ENCODE measurements around the gene KIF6. TPM values are rescaled to one million over a fixed set of nuclear protein-coding genes. Genes with fewer than 3 reads are reported as not detected.

The KIF6 gene
- total RNA-seq, 1 experiment from 2014 or later, result 2.7 TPM

DNA sequence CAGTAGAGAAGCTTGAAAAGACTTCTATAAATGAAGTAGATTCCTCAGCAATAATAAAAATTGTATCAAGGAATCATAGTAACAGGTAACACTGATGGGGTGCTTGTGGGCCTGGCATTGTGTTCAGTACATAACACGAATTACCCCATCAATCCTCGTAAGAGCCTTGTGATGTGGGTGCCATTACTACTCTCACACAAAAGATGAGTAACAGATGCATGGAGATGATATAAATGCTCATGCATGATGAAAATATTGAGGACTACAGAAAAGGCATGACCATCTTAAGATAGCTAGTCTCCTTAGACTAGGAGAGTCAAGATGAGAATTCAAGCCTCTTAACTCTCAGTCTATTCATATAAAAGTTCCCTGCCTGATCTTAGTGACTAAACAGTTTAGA lies 158.1 kb downstream of the KIF6 start:
- H3K27me3 ChIP-seq (replicated peaks; ENCODE audit: insufficient read depth, low read depth, low read length, poor library complexity), result no peaks in the 10 kb centered on the region
- no peak overlapping the region for H3K4me3 ChIP-seq (ENCODE audit: low read depth, low read length, poor library complexity, severe bottlenecking)
- ChIA-PET POLR2A (ENCODE audit: low non-redundant PET) (no interaction called here), CTCF (no interaction called here)
- H3K36me3 ChIP-seq (ENCODE audit: insufficient read depth, low read length, poor library complexity, severe bottlenecking), result no peaks in the 10 kb centered on the region
- no peak overlapping the region for H3K27ac ChIP-seq (ENCODE audit: low read depth, low read length, poor library complexity, severe bottlenecking)
- peaks cover 10% of the 10 kb centered on the region for H3K4me1 ChIP-seq (ENCODE audit: insufficient read depth, low read length, poor library complexity, severe bottlenecking)
- no TSS peak for BruUV-seq (replicated peaks)
- H3K9me3 ChIP-seq (ENCODE audit: low read depth, low read length, poor library complexity, severe bottlenecking), result no peaks in the 10 kb centered on the region
- no peak for DNase-seq (ENCODE audit: low spot score)
- TF ChIP-seq CTCF (conservative IDR thresholded peaks at IDR 0.05; ENCODE audit: low read depth, low read length), result no peak
- TF ChIP-seq EZH2 (IDR thresholded peaks at IDR 0.05; ENCODE audit: borderline replicate concordance, low read depth, low read length, poor library complexity, severe bottlenecking), result no peak
- intact Hi-C loops (cut with micrococcal nuclease; ENCODE audit: unreplicated experiment), result no loop called here

- BruUV-seq (replicated peaks), result no TSS peak
- H3K9me3 ChIP-seq (ENCODE audit: low read depth, low read length, poor library complexity, severe bottlenecking), result no peaks in the 10 kb centered on the region
- POLR2A ChIA-PET (ENCODE audit: low non-redundant PET), result interaction anchor here (0.6 kb wide), 1 partner anchor 83 kb away, joined by 3 read pairs; no protein-coding TSS in a partner anchor
- H3K27me3 ChIP-seq (replicated peaks; ENCODE audit: insufficient read depth, low read depth, low read length, poor library complexity), result no peaks in the 10 kb centered on the region
- no peaks in the 10 kb centered on the region for H3K36me3 ChIP-seq (ENCODE audit: insufficient read depth, low read length, poor library complexity, severe bottlenecking)
- no peak for DNase-seq (ENCODE audit: low spot score)
- no peak overlapping the region for H3K4me3 ChIP-seq (ENCODE audit: low read depth, low read length, poor library complexity, severe bottlenecking)
- no peak for TF ChIP-seq EZH2 (IDR thresholded peaks at IDR 0.05; ENCODE audit: borderline replicate concordance, low read depth, low read length, poor library complexity, severe bottlenecking)
- TF ChIP-seq CTCF (conservative IDR thresholded peaks at IDR 0.05; ENCODE audit: low read depth, low read length), result no peak
- intact Hi-C loops (cut with micrococcal nuclease; ENCODE audit: unreplicated experiment), result no loop called here
- CTCF ChIA-PET, result no interaction called here
- H3K27ac ChIP-seq (ENCODE audit: low read depth, low read length, poor library complexity, severe bottlenecking), result no peak overlapping the region
- H3K4me1 ChIP-seq (ENCODE audit: insufficient read depth, low read length, poor library complexity, severe bottlenecking), result peaks cover 10% of the 10 kb centered on the region
Measured at GRCh38 chr6:39566456-39566855, 158.8 kb downstream of the KIF6 start.

DNA sequence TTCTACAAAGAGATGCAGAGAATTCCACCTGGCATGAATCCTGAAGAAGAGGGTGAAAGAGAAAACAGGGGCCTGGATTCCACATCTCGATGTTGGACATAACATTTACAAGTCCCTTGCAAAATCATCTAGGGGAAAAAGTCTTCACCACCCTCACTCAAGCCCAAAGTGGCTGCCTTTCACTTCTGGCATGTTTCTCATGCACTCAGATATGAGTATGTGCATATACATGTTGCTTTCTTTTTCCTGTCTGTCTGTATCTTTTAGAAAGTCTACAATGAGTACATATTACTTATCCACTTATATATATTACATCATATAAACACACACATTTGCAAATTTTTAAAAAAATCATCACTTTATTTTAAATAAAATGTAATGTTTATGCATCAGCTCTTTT lies 159.3 kb downstream of the KIF6 start:
- no peak for DNase-seq (ENCODE audit: low spot score)
- Histone ChIP-seq H3K27ac (ENCODE audit: low read depth, low read length, poor library complexity, severe bottlenecking) (no peak overlapping the region), H3K4me1 (ENCODE audit: insufficient read depth, low read length, poor library complexity, severe bottlenecking) (peaks cover 10% of the 10 kb centered on the region), H3K4me3 (ENCODE audit: low read depth, low read length, poor library complexity, severe bottlenecking) (no peak overlapping the region), H3K9me3 (ENCODE audit: low read depth, low read length, poor library complexity, severe bottlenecking) (no peaks in the 10 kb centered on the region), H3K27me3 (replicated peaks; ENCODE audit: insufficient read depth, low read depth, low read length, poor library complexity) (no peaks in the 10 kb centered on the region), H3K36me3 (ENCODE audit: insufficient read depth, low read length, poor library complexity, severe bottlenecking) (no peaks in the 10 kb centered on the region)
- no TSS peak for BruUV-seq (replicated peaks)
- CTCF ChIA-PET, result no interaction called here
- intact Hi-C loops (cut with micrococcal nuclease; ENCODE audit: unreplicated experiment), result no loop called here
- TF ChIP-seq CTCF (conservative IDR thresholded peaks at IDR 0.05; ENCODE audit: low read depth, low read length), result no peak
- TF ChIP-seq EZH2 (IDR thresholded peaks at IDR 0.05; ENCODE audit: borderline replicate concordance, low read depth, low read length, poor library complexity, severe bottlenecking), result no peak
- POLR2A ChIA-PET (ENCODE audit: low non-redundant PET), result interaction anchor here (0.6 kb wide), 1 partner anchor 83 kb away, joined by 3 read pairs; no protein-coding TSS in a partner anchor
